Liver (tissue), 3 donors: ENCODE data around the gene TRIM9.

Experiments
- CTCF ChIP-seq: fragments of 150-350 bp; IDR thresholded peaks from 2 replicates; pipeline ENCODE4 v1.5.1; 2017; ENCODE audit warnings: improper control_type of control experiment, low read depth, low read length; ENCODE audit not compliant: missing input control
- GABPA ChIP-seq, 2 donors: IDR thresholded peaks in 1 of 2; conservative IDR thresholded peaks in 1 of 2; 2 replicates each; pipeline ENCODE4 v1.6.1; 2016; ENCODE audit warnings: antibody characterized with exemption in 2 of 2, mild to moderate bottlenecking in 1 of 2, moderate library complexity in 1 of 2
- JUND ChIP-seq, 2 donors: IDR thresholded peaks; 2 replicates each; pipeline ENCODE4 v1.6.1; 2016; ENCODE audit warnings: antibody characterized with exemption in 2 of 2
- MAX ChIP-seq: IDR thresholded peaks from 2 replicates; pipeline ENCODE4 v1.6.1; 2016; ENCODE audit warnings: antibody characterized with exemption
- REST ChIP-seq: IDR thresholded peaks from 2 replicates; pipeline ENCODE4 v1.6.1; 2016; ENCODE audit warnings: antibody characterized with exemption, mild to moderate bottlenecking
- TAF1 ChIP-seq: conservative IDR thresholded peaks from 2 replicates; pipeline ENCODE4 v1.6.1; 2016; ENCODE audit warnings: antibody characterized with exemption, mild to moderate bottlenecking
- ZBTB33 ChIP-seq: IDR thresholded peaks from 2 replicates; pipeline ENCODE4 v1.6.1; 2016; ENCODE audit warnings: antibody characterized with exemption
- donor health status: healthy.
- donor health status: healthy.

GRCh38 chr14:51024377-51024776 lies 70.5 kb downstream of the TRIM9 start:
- TF ChIP-seq TAF1 (no peak), ZBTB33 (no peak), MAX (no peak), JUND (IDR thresholded peaks at IDR 0.05) (no peak), REST (no peak), CTCF (no peak), GABPA (IDR thresholded peaks at IDR 0.05 in 1 of 2, conservative IDR thresholded peaks at IDR 0.05 in 1 of 2) (no peak)
